Endothelial cell of umbilical vein (primary cell): ENCODE data around the gene KDM5B. TPM values are rescaled to one million over a fixed set of nuclear protein-coding genes. Genes with fewer than 3 reads are reported as not detected.

Source experiments
- BruUV-seq: library from RNA; stranded (reverse); fragments of 400-500 nt; replicated peaks from 2 replicates; lab custom pipeline; 2021; lab: Mats Ljungman, UMichigan
- CTCF ChIA-PET: fragments of 300-600, 350-600 bp; sonication (Branson Sonifier 250); formaldehyde crosslinking; loops from one replicate; lab custom pipeline; 2021; ENCODE audit warnings: antibody characterized with exemption, inconsistent platforms; lab: Charles Lee
- POLR2A ChIA-PET: fragments of 300-600, 350-600 bp; sonication (Branson Sonifier 250); formaldehyde crosslinking; loops from one replicate; lab custom pipeline; 2021; ENCODE audit warnings: antibody characterized with exemption, inconsistent platforms; lab: Charles Lee
- DNase-seq: peaks from one replicate; pipeline ENCODE4 v3.0.0-alpha.2; 2011; ENCODE audit warnings: low read depth, low spot score
- FAIRE-seq: peaks from 2 replicates; lab custom pipeline; 2011; peaks lifted over from hg19 to GRCh38; lab: Jason Lieb, UNC
- H2AFZ ChIP-seq: 2 replicates; pipeline ENCODE4 v1.6.0; 2012; ENCODE audit warnings: low read depth, low read length, control low read depth, inconsistent platforms
- H3K27ac ChIP-seq: 2 replicates; pipeline ENCODE4 v1.5.1; 2011; ENCODE audit warnings: low read depth, mild to moderate bottlenecking, control low read depth, low read length, moderate library complexity; ENCODE audit not compliant: insufficient read depth
- H3K27me3 ChIP-seq, 2 experiments: 2 replicates each; pipeline versions ENCODE4 v1.6.0 to v1.6.1; 2011; ENCODE audit warnings: low read length in 2 of 2, mixed read lengths in 1 of 2; ENCODE audit not compliant: control insufficient read depth in 2 of 2, insufficient read depth in 2 of 2
- H3K36me3 ChIP-seq, 2 experiments: 2 replicates in 1 of 2; 3 replicates in 1 of 2; pipeline ENCODE4 v1.5.1; 2011; ENCODE audit warnings: low read length in 2 of 2, mild to moderate bottlenecking in 1 of 2, moderate library complexity in 1 of 2; ENCODE audit not compliant: control insufficient read depth in 2 of 2, insufficient read depth in 2 of 2; ENCODE audit errors: extremely low read depth in 1 of 2
- H3K4me1 ChIP-seq: 3 replicates; pipeline ENCODE4 v1.5.1; 2011; ENCODE audit warnings: mild to moderate bottlenecking, low read length; ENCODE audit not compliant: control insufficient read depth, insufficient read depth; ENCODE audit errors: extremely low read depth
- H3K4me2 ChIP-seq: 2 replicates; pipeline ENCODE4 v1.6.1; 2011; ENCODE audit warnings: low read length, control low read depth, mixed read lengths; ENCODE audit not compliant: insufficient read depth
- H3K4me3 ChIP-seq, 3 experiments: fragments of 200-600 bp in 1 of 3; sonication (generic), shearing (Covaris generic) in 1 of 3; replicated peaks in 1 of 3; 2 replicates each; pipeline ENCODE4 v1.5.1; 2011 to 2016; ENCODE audit warnings: control low read depth in 3 of 3, low read length in 3 of 3, mild to moderate bottlenecking in 2 of 3, inconsistent platforms in 1 of 3, low read depth in 1 of 3, moderate library complexity in 1 of 3; ENCODE audit not compliant: insufficient read depth in 1 of 3
- H3K79me2 ChIP-seq: 2 replicates; pipeline ENCODE4 v1.6.0; 2012; ENCODE audit warnings: low read length, inconsistent platforms; ENCODE audit not compliant: control insufficient read depth, insufficient read depth
- H3K9ac ChIP-seq: replicated peaks from 2 replicates; pipeline ENCODE3; 2011; ENCODE audit warnings: low read length, control low read depth; ENCODE audit not compliant: insufficient read depth; ENCODE audit errors: extremely low read depth
- H3K9me1 ChIP-seq: replicated peaks from 3 replicates; pipeline ENCODE4 v1.6.0; 2011; ENCODE audit warnings: mild to moderate bottlenecking, low read length; ENCODE audit not compliant: control insufficient read depth, insufficient read depth; ENCODE audit errors: extremely low read depth
- H3K9me3 ChIP-seq: replicated peaks from 2 replicates; pipeline ENCODE4 v1.5.1; 2012; ENCODE audit warnings: low read length, inconsistent platforms; ENCODE audit not compliant: control insufficient read depth, insufficient read depth
- H4K20me1 ChIP-seq: replicated peaks from 2 replicates; pipeline ENCODE3; 2011; ENCODE audit warnings: mild to moderate bottlenecking, low read length; ENCODE audit not compliant: control insufficient read depth, insufficient read depth; ENCODE audit errors: extremely low read depth
- EZH2 ChIP-seq: IDR thresholded peaks from 2 replicates; pipeline ENCODE4 v1.6.1; 2012; ENCODE audit warnings: borderline replicate concordance, low read depth, mild to moderate bottlenecking, moderate library complexity, low read length, inconsistent platforms; ENCODE audit not compliant: severe bottlenecking
- FOS ChIP-seq: IDR thresholded peaks from 2 replicates; pipeline ENCODE4 v1.6.1; 2011; ENCODE audit warnings: mild to moderate bottlenecking, low read length, moderate library complexity, borderline replicate concordance; ENCODE audit not compliant: insufficient read depth
- GATA2 ChIP-seq: IDR thresholded peaks from 2 replicates; pipeline ENCODE4 v1.7.0; 2011; ENCODE audit warnings: low read depth, mild to moderate bottlenecking, moderate library complexity, mixed read lengths, low read length; ENCODE audit not compliant: insufficient read length, insufficient read depth
- JUN ChIP-seq: IDR thresholded peaks from 2 replicates; pipeline ENCODE4 v1.6.1; 2011; ENCODE audit warnings: borderline replicate concordance, low read depth; ENCODE audit not compliant: insufficient read length, insufficient read depth
- MAX ChIP-seq: IDR thresholded peaks from 2 replicates; pipeline ENCODE4 v1.6.1; 2011; ENCODE audit not compliant: insufficient read depth, insufficient read length
- MYC ChIP-seq: IDR thresholded peaks from one replicate; pipeline ENCODE4 v1.6.1; 2011; ENCODE audit warnings: mild to moderate bottlenecking, low read depth, low read length
- POLR2A ChIP-seq: IDR thresholded peaks from 2 replicates; pipeline ENCODE4 v1.6.1; 2012; ENCODE audit warnings: low read depth, mild to moderate bottlenecking, control low read depth, low read length
- POLR2AphosphoS5 ChIP-seq: IDR thresholded peaks from 2 replicates; pipeline ENCODE4 v1.6.1; 2012; ENCODE audit warnings: low read depth, mild to moderate bottlenecking, control low read depth, low read length, moderate library complexity; ENCODE audit not compliant: insufficient read depth
- dilution Hi-C: fragments of 300-500 bp; cut with MboI; formaldehyde crosslinking; loops from one replicate; pipeline ENCODE4 v1.15.0; 2019; ENCODE audit warnings: low sequenced_read_pairs; ENCODE audit not compliant: extremely low pct_ligation_motif_present
- intact Hi-C: fragments of 100-400 bp; cut with micrococcal nuclease; formaldehyde crosslinking; loops from one replicate; pipeline ENCODE4 v1.10.0; 2022
- polyA plus RNA-seq, 4 experiments: library from polyadenylated mRNA; depleted of rRNA in 3 of 4; stranded (reverse) in 3 of 4; unstranded in 1 of 4; fragments of >200 nt; gene quantifications; 2 replicates each; pipeline versions ENCODE4 v1.2.1 to v1.2.3, GENCODE V29; 2011 to 2012; ENCODE audit warnings: missing spikeins in 1 of 4
- total RNA-seq: library from RNA; stranded (reverse); gene quantifications from 2 replicates; pipeline ENCODE4 v1.2.3, GENCODE V29; 2021
- TF ChIP-seq, protein P1 (sequence below), 2 donors: IDR thresholded peaks; 1 replicate in 1 of 2; 2 replicates in 1 of 2; pipeline ENCODE4 v1.5.1; 2011; ENCODE audit warnings: low read length in 2 of 2, mild to moderate bottlenecking in 2 of 2, moderate library complexity in 2 of 2, control low read depth in 1 of 2, inconsistent platforms in 1 of 2, low read depth in 1 of 2; ENCODE audit not compliant: insufficient read depth in 1 of 2; ENCODE audit errors: extremely low read depth in 1 of 2

Gene KDM5B
- total and polyA plus RNA-seq, 2 donors (not counting 3 experiments of a cell fraction or from before 2014, with no cell fraction given) = 25.2 to 65.5 TPM

DNA sequence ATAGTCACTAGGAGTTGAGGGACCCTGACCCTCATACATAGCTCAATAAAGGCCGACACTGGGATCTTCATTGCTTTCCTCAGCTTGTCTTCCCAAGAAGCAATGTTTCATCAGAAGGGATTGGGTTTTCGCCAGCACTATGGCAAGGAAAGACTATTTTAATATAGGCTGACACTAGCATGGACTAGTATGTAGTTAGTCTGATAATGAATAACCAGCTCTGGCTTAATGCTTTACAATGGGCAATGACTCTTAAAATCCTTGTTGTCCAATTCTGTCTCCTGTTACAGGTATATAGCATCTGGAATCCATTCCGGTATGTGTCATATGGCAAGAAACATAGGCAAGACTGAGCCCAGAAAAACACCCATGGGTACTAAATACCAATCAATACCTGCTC, 82.7 kb downstream of the KDM5B start:
- Histone ChIP-seq H2AFZ (no peak overlapping the region), H4K20me1 (no peaks in the 10 kb centered on the region), H3K4me3 (no peak overlapping the region), H3K27me3 (no peaks in the 10 kb centered on the region), H3K9ac (no peak overlapping the region), H3K4me1 (no peaks in the 10 kb centered on the region), H3K79me2 (no peaks in the 10 kb centered on the region), H3K4me2 (no peak overlapping the region), H3K36me3 (peaks cover 14 to 23% of the 10 kb centered on the region in 2 experiments), H3K9me1 (no peaks in the 10 kb centered on the region), H3K27ac (no peak overlapping the region), H3K9me3 (no peaks in the 10 kb centered on the region)
- no TSS peak for BruUV-seq
- no peak for TF ChIP-seq POLR2AphosphoS5
- TF ChIP-seq GATA2 = no peak
- no peak for TF ChIP-seq JUN
- no peak for TF ChIP-seq EZH2
- no peak for TF ChIP-seq MYC
- no peak for TF ChIP-seq FOS
- no peak for TF ChIP-seq MAX
- TF ChIP-seq, protein P1, sequence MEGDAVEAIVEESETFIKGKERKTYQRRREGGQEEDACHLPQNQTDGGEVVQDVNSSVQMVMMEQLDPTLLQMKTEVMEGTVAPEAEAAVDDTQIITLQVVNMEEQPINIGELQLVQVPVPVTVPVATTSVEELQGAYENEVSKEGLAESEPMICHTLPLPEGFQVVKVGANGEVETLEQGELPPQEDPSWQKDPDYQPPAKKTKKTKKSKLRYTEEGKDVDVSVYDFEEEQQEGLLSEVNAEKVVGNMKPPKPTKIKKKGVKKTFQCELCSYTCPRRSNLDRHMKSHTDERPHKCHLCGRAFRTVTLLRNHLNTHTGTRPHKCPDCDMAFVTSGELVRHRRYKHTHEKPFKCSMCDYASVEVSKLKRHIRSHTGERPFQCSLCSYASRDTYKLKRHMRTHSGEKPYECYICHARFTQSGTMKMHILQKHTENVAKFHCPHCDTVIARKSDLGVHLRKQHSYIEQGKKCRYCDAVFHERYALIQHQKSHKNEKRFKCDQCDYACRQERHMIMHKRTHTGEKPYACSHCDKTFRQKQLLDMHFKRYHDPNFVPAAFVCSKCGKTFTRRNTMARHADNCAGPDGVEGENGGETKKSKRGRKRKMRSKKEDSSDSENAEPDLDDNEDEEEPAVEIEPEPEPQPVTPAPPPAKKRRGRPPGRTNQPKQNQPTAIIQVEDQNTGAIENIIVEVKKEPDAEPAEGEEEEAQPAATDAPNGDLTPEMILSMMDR (IDR thresholded peaks at IDR 0.05; ENCODE audit: extremely low read depth in 1 of 2, insufficient read depth in 1 of 2, low read depth in 1 of 2, low read length in 2 of 2) = no peak
- TF ChIP-seq POLR2A = no peak
- FAIRE-seq (no peak), DNase-seq (no peak)
- ChIA-PET CTCF (interaction anchor here (0.6 to 1.6 kb wide), 3 partner anchors 15 to 726 kb away, joined by 3 read pairs; partner anchors contain the start of gene SYT2), POLR2A (interaction anchor here (0.6 kb wide), 1 partner anchor 83 kb away, joined by 3 read pairs; the partner anchor contains the start of gene KDM5B)
- intact Hi-C loops = no loop called here
- dilution Hi-C loops = no loop called here
